GM13976 (cell line): Measurements from ENCODE around the gene EFCAB11.

ENCODE experiments used
- DNase-seq: peaks from one replicate; pipeline ENCODE4 v3.0.0; 2012; ENCODE audit warnings: low spot score
- in situ Hi-C: fragments of 300-500 bp; cut with MboI; formaldehyde crosslinking; loops from one replicate; pipeline ENCODE4 v1.12.0; 2022; ENCODE audit warnings: low sequenced_read_pairs, mixed read lengths, inconsistent platforms; ENCODE audit not compliant: unreplicated experiment
- TF ChIP-seq, protein P1 (sequence below): IDR thresholded peaks from 2 replicates; pipeline ENCODE4 v1.5.1; 2012; ENCODE audit warnings: borderline replicate concordance, mild to moderate bottlenecking; ENCODE audit not compliant: insufficient read depth; ENCODE audit errors: extremely low read depth, missing control alignments, control extremely low read depth

The EFCAB11 gene

DNA sequence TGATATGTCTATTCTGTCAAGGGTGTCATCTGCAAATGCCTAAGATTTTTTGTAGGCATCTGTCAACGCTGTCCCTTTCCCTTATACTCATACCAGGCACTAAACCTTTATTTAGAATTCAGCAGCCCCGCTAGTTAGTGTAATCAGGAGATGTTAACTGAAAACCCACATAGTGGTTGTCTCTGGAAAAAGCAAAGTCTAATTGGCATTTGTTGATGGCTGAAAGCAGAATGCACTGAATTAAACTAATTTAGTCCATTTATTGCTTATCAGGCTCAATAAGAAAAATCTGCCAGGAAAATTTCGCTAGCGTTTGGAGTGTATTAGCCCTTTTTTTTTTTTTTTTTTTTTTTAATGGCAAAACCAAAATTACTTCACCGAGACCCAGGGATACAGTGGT, 35.7 kb upstream of the EFCAB11 start:
- no peak for DNase-seq
- in situ Hi-C loops: no loop called here
- TF ChIP-seq, protein P1, sequence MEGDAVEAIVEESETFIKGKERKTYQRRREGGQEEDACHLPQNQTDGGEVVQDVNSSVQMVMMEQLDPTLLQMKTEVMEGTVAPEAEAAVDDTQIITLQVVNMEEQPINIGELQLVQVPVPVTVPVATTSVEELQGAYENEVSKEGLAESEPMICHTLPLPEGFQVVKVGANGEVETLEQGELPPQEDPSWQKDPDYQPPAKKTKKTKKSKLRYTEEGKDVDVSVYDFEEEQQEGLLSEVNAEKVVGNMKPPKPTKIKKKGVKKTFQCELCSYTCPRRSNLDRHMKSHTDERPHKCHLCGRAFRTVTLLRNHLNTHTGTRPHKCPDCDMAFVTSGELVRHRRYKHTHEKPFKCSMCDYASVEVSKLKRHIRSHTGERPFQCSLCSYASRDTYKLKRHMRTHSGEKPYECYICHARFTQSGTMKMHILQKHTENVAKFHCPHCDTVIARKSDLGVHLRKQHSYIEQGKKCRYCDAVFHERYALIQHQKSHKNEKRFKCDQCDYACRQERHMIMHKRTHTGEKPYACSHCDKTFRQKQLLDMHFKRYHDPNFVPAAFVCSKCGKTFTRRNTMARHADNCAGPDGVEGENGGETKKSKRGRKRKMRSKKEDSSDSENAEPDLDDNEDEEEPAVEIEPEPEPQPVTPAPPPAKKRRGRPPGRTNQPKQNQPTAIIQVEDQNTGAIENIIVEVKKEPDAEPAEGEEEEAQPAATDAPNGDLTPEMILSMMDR: no peak

DNA sequence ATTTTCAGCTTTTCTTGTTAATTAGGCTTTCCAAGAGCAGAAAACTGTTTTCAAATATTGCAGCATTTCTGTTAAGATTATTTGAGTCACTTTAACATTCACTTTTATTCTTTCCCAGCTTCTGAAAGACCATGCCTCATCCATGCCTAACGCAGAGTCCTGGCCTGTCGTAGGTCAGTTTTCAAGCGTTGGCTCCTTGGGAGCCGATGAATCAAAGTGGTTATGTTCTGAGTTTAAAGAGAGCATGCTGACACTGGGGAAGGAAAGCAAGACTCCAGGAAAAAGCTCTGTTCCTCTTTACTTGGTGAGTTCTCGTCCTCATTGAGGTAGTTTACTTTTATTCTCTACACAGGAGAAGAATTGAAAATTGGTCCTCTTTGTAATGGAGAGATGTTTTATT, 34.3 kb upstream of the EFCAB11 start:
- TF ChIP-seq, protein P1: no peak
- no peak for DNase-seq
- in situ Hi-C loops: no loop called here

DNA sequence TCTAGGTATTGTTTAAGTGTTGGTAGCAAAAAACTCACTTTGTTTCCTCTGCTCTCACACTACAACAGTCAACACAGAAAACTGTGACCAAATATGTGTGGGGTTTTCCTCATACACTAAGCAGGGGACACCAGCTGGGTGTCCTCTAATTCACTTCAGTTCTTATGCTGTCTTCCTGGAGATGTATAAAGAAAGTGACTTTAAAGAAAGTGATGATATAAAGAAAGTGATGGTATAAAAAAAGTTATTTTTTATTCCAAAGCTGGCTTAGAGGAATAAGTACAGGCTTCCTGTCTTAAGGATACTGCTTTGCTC, 32.6 kb upstream of the EFCAB11 start:
- no peak for DNase-seq
- in situ Hi-C loops: no loop called here
- TF ChIP-seq, protein P1: no peak

DNA sequence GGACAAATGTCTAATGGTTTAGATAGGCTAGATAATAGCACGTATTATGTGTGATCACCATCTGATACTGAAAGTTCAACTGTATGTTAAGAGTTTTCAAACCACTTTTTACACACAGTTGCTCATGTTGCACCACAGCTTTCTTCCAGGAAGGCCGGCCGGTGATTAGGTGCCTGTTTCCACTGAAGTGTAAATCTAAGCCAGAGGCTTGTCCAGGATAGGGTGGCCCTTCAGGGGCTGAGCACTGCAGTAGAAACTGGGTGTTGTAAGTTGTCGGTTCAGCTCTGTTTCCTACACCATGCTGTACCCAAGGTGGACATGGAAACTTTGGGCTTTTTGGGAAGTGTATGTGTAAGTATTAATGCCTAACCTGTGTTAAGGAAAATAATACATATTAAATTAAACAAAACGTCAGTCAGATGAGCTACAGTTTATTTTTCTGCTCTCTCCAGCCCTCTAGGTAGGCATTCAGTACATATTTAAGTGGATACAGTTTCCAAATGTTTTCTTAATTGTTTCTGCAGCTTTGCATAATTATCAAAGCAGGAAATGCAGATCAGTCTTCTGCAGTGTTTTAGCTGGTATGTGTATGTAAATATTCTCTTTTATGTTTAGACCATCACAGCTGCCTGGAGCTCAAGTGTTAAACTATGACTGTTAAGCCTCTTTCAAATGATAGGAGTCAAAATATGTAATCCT, 32.1 kb upstream of the EFCAB11 start:
- in situ Hi-C loops: no loop called here
- DNase-seq: no peak
- TF ChIP-seq, protein P1: no peak

DNA sequence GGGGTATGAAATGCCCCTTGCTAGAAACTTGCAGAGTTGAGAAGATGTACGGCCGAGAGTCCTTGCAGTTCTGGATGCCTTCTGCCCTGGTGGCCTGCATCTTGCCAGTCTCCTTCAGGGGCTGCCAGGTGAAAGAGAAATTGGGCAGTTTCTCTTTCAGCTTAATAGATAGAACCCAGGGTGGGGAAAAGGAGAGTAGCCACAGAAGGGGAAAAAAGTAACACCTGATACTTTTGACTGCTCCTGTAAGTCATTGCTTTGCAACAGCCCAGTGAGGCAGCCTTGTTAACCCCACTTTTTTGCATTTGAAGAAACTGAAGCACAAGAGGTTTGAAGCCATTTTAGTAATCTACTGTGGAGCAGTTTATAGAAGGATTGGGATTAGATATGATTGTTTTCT, 28.8 kb upstream of the EFCAB11 start:
- no peak for DNase-seq
- in situ Hi-C loops: no loop called here
- TF ChIP-seq, protein P1: no peak

DNA sequence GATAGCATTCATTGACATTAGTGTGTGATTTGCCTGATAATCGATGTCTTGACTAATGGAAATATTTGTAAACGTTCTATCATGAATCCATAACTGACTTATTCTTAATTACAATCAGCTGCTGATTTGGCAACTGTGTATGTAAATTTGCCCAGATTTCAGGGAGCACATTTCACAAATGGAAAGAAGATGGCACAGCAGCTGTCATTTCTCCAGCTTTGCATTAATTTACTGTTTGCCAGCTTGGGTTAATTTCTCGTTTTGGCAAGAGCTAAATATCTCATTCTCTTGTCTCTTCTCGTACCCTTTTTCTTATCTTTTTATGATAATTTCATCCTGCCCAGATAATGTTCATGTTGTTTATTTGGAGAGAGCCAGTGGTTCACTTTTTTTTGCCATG, 24.1 kb upstream of the EFCAB11 start:
- in situ Hi-C loops: loop anchor here (10.0 kb wide), 1 partner anchor 256 kb away; no protein-coding TSS in a partner anchor
- DNase-seq: no peak
- TF ChIP-seq, protein P1: no peak
